Measurements from ENCODE around the gene SULT4A1.
"Not testable (repeated sequence)": the region's sequence is repeated elsewhere in the genome, so short reads cannot be mapped to it uniquely, and the experiment has no call there.

SULT4A1 gene

DNA sequence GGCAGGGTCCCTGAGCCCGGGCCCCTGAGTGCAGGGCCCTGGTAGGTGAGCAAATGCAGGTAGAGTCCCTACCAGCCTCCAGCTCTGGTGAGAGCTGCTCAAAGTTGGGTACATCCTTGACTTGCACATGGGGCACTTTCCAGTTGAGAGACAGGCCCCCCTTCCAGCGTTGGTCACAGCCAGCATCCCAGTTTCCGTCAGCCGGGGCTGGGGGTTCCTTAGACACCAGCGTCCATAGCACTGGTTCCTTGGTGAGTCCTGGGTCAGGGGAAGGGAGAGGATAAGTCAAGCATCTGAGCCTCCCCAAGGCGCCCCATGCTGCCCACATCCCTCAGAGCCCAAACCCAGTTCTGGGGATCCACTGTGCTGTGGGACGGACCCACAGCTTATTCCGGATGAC is 23.9 kb upstream of the SULT4A1 start:
- no peak for DNase-seq (ENCODE audit: low spot score)

DNA sequence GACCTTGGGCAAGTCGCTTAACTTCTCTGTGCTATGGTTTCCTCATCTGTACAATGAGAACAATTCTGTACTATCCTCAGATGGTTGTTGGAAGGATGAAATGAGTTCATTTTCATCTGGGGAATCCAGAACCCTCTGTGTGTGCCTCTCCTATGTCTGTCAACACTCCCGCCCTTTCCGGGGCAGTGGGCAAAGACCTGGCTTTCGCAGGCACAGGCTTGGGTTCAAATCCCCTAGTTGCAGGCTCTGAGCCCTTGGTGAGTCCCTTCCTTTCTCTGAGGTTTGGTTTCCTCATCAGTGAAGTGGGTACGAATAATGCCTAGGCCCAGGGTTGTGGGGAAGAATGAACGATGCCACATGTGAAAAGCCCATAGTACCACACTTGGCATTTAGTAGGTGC is 23.5 kb upstream of the SULT4A1 start:
- no peak for DNase-seq (ENCODE audit: low spot score)

DNA sequence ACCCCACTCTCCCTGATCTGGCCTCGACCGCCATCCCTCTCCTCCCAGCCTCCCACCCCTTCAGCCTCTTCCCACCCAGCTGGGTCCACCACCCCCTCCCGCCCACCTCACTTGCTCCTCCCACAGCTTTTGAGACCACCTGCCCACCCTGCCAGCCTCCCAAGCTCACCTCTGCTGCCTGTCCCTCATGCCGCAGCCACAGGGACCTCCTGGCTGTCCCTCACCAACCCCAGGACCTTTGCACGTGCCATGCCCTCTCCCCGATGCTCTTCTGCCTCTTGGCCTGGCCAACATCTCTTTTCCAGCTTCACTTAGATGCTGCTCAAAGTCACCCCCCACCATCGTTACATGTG is 23.0 kb upstream of the SULT4A1 start:
- DNase-seq (ENCODE audit: low spot score) = no peak

DNA sequence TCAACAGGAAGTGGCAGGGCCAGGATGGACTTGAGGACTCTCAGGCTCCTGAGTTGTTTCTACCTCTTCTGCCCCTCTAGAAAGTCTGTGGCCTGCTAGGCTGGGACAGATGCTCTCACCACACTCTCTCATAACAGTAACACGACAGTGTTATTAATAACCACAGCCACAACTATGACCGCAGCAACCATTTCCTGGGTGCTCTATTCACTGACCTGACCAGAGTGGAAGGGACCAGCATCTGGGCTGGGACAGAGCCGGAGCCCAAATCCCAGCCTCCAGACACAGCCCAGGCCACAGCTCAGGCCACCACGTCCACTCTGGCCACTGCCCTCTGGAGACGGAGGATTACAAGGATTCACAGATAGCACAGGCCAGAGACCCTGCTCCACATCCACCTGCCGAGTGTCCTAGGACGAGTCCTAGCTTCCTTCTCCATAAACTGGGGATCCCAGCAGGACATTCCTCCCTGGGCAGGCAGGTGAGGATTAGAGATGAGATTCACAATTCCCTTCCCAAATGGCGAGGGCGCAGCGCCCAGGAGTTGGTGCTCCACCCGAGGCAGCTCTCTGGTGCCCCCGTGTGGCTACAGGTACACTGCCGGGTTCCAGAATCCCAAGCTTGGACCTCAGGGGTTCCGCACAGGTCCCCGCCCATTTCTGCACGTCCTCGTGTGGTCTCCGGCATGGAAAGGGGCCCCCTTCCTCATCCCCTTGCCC is 22.4 kb upstream of the SULT4A1 start:
- peak; percentile 89 for DNase-seq (ENCODE audit: low spot score)

DNA sequence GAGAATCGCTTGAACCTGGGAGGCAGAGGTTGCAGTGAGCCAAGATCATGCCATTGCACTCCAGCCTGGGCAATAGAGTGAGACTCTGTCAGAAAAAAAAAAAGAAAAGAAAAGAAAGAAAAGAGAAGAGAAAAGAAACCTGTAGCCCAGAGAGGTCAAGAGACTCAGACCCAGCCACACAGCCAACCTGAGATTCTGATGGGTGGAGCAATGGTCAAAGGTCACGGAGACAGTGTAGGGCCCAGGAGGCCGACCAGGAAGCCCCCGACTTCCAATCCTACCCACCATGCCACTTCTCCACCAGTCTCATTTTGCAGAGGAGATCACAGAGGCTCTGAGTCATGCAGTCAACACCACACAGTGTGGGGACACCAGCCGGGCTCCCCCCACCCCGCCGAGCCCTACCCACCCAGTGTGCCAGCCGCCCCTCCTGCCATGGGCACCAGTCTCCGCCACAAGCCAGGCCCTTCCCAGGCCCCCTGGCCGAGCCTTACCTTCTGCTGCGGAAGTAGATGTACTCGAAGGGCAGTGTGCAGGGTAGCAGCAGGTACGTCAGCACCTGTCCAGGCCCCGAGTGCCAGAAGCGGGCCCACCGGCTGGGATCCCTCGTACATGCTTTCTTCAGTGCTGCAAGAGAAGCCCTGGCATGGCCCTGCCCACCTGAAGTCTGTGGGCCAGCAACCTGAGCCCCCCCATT is 21.6 kb upstream of the SULT4A1 start:
- DNase-seq (ENCODE audit: low spot score) = no peak

DNA sequence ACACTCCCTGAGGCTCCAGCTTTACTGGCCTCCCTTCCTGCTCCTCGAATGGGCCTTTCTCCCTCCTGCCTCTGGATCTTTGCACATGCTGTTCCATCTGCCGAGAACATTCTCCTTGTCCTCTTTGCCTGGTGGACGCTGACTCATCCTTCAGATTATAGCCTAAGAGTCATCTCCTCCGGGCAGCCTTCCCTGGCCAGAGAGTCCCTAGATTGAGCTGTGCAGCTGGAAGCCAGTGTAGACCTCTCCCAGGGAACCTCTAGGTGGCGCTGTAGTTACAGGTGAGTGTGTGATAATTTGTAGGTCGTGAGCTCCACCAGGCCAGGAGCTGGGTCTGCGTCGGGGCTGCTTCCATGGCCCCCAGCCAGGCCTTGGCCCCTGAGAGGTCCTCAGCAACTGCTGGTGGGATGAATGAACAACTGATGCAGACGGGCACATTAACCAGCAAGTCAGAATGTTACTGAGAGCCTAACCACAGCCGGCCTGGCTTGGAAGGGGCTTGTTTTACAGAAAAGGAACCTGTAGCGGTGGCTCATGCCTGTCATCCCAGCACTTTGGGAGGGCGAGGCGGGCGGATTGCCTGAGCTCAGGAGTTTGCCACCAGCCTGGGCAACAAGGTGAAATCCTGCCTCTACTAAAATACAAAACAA is 20.8 kb upstream of the SULT4A1 start:
- DNase-seq (ENCODE audit: low spot score) = peak; percentile 93

DNA sequence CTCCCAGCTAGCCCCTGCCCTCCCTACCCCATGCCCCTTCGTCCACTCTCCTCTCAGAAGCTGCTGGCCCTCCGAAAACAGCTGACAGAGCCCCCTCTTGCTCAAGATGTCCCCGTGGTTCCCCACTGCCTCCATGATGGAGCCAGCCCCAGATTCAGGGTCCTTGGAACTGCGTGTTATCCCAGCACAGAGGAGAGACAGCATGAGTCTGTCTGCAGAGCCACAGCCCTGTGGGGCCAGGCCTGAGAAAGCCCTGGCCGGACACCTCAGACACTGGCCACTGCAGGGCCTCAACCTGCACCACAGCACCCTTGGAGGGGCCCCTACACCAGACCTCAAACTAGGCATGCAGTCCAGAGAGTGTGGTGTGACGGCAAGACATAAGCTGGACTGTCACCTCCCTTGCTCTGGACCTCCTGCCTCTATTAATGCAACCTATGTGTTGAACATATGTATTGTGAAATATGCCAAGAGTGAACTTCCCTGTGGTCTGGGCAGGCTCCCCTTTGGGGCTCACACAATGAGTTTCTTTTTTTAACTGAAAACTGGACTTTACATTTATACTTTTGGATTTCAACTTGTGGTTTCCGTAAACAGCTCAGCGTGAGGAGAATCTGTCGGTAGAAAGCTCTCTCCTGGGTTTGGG is 19.9 kb upstream of the SULT4A1 start:
- DNase-seq (ENCODE audit: low spot score) = no peak

DNA sequence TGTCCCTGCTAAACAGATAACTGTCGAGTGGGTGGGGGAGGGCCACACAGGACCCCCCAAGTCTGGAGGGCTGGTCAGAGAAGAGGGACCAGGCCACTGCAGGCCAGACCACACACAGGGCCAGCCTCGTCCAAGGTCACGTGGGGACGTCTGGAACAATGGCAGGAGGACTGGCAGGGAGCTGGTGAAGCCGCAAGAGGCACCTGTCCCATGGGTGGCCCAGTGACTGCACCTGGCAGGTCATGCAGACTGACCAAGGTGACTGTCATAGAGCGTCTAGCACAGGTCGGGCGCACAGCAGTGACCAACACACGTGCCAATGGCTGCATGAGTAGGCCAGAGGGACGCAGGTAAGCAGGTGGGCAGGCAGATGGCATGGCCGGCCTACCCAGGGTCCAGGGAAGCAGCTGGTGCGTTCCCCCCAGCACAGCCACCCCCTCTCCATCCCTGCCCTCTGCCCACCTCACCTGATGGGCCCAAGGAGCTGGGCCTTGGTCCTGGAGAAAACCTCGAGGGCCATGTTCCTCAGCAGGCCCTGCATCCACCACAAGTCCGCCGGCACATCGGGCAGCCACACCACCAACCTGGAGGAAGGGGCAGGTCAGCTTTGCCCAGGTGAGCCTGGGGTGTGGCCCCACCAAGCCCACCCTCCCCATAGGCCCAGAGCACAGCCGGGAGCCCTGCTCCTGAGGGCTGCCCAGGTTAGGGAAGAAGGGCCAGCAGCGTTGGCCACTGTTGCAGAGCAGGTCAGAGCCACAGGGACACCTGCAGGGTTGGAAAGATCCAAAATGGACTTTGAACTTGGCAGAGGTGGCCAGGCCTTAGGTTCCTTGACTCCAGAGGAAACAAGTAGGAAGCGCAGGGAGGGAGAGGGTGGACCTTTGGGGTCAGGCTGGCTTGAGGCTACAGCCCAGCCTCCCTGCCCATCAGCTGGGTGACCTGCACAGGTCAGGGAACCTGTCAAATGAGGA is 19.1 kb upstream of the SULT4A1 start:
- no peak for DNase-seq (ENCODE audit: low spot score)

DNA sequence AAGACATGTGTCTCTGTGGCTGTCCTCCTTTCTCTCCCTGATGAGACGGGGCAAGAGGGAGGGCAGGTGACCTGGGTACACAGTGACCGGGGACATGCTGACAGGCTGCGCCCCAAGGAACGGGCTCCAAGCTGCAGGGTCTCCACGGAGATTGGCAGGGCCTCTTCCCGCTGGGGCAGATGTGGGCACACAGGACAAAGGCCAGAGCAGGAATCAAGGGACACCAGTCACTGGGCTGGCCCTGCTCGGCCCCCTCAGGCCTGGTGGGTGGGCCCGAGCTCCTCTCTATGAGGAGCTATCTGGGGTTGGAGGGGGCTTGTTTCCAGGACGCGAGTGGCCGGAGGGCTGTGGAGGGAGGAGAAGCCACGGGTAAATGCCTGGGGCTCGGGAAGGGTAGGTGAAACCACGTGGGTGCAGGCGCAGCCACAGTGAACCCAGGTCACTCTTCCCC is 18.3 kb upstream of the SULT4A1 start:
- no peak for DNase-seq (ENCODE audit: low spot score)

DNA sequence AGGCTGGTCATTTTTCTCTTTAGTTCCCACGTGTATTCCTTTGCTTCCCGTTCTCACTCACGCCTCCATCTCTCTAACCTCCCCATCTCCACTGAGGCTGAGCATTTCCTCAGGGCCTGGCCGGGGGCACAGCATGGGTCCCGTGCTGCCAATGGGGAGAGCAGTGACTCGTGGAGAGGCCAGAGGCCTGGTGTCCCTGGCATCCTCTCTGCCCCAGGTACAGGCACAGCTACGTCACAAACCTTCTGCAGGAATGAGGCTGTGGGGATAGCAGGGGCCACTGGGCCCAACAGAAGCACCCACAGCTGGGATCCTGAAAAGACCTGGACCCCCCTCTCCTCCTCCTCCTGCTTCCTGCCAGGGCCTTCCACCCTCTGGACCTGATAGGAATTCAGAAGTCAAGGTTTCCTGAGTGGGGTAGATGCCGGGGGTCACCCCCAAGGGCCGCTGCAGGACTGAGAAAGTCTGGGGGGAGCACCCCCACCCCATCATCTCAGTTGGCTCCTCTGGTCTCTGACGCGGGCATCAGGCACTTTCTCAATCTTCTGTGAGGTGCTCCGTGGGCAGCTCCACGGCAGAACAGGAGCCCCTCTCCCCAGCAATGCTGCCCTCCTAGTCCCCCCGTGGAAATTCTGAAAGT is 17.7 kb upstream of the SULT4A1 start:
- no peak for DNase-seq (ENCODE audit: low spot score)

DNA sequence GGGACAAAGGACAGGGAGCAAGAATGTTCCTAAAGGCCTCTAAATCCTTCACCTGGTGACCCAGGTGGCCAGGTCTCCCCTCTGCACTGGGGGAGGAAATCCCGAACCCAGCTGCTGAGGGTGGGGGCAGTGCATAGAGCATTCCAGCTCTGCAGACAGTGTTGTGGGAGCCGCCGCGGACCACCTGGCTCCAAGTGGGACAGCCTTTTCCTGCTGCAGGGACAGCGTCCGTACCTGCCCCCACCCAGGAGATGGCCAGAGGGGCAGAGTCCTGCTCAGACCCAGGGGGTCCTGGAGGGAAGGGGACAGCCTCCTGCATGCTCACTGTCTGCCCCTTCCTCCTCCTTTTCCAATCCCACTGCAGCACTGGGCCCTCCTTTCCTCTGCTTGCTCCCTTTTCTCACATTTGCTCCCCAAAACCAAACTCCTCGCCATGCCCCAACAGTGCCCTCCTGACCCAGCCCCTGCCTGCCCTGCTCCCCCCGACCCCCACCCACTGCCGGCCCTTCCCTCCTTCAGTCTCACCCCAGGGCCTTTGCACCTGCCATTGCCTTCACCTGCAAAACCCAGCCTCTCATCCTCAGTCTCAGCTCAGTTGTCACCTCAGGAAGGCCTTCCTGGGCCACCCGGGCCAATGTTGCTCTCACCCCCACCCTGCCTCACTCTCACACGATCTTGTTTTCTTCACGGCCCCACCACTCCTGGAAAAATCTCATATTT is 16.7 kb upstream of the SULT4A1 start:
- no peak for DNase-seq (ENCODE audit: low spot score)

DNA sequence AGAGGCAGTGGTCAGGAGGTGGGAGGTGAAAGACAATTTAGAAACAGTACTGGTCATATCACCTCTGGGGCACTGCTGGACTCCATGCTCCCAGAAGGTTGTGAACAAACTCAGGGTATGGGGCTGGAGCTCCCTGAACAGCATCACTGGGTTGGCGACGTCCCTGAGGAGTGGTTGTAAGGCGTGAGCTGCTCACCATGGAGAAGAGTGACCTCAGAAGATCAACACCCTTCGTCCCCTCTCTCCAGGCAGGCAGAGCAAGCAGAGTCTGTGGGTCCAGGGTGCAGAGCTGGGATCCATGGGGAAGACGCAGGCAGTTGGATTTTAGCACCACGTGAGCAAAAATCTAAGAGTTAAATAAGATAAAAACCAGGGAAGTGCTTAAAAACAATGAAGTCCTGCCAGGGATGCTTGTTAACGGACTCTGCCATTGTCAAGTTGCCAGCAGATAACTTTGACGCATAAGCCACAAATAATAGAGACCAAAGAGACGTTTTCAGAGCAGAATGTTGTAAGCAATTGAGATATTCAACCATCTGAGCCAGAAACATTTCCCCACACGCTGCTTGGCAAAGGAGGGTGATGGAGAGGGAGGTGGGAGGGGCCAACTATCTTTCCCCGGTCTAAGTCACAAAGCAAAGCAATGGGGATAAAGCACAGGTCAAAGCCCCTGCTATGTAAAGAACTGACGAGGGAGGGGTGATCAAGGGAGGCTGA is 15.9 kb upstream of the SULT4A1 start:
- DNase-seq (ENCODE audit: low spot score) = no peak

DNA sequence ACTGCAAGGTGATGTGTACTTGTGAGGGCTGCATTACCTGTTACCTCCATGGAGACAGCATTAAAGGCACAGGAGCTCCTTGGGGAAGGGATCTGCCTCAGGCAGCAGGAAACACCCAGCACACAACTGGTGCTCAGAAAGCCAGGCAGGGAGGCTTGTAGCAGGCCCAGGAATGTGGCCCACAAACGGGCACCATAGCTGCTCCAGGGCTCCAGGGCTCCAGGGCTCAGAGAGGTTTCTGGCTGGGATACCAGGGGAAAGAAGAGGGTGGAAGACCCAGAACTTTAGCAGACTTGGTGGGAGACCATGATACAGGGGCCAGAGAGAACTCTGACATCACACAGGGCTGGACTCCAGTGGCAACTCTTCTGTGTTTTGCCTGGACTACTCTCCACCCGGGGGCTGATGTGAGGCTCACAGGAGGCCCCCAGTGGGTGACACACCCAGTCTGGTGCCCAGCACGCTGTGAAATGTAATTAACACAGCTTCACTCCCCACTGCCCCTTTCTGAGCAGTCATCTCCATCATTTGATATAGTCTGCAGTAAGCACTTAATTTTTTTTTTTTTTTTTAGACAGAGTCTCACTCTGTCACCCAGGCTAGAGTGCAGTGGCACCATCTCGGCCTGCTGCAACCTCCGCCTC is 14.7 kb upstream of the SULT4A1 start:
- DNase-seq (ENCODE audit: low spot score) = no peak

DNA sequence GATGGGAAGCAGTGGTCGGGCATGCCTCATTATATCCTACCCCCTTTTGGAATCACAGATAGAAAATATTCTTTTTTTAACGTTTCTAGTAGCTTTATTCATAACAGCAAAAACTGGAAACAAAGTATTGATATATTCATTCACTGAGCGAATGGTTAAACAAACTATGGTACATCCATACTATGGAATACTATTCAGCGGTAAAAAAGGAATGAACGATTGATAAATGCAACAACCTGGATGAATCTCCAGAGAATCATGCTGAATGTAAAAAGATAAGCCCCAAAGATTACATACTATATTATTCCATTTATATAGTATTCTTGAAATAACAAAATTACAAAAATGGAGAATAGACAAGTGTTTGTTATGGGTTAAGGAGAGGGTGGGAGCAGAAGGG is 7.5 kb upstream of the SULT4A1 start:
- no peak for DNase-seq (ENCODE audit: low spot score)

DNA sequence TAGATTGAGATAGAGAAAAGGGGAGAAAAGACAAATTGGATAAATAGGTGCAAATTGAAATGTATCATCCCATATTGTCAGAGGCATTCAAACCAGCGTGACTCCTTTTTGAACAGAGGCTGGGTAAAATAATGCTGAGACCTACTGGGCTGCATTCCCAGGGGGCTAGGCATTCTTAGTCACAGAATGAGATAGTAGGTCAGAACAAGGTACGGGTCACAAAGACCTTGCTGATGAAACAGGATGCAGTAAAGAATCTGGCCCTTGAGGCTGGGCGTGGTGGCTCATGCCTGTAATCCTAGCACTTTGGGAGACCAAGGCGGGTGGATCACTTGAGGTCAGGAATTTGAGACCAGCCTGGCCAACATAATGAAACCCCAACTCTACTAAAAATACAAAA is 6.7 kb upstream of the SULT4A1 start:
- not testable (repeated sequence) for DNase-seq (ENCODE audit: low spot score)

DNA sequence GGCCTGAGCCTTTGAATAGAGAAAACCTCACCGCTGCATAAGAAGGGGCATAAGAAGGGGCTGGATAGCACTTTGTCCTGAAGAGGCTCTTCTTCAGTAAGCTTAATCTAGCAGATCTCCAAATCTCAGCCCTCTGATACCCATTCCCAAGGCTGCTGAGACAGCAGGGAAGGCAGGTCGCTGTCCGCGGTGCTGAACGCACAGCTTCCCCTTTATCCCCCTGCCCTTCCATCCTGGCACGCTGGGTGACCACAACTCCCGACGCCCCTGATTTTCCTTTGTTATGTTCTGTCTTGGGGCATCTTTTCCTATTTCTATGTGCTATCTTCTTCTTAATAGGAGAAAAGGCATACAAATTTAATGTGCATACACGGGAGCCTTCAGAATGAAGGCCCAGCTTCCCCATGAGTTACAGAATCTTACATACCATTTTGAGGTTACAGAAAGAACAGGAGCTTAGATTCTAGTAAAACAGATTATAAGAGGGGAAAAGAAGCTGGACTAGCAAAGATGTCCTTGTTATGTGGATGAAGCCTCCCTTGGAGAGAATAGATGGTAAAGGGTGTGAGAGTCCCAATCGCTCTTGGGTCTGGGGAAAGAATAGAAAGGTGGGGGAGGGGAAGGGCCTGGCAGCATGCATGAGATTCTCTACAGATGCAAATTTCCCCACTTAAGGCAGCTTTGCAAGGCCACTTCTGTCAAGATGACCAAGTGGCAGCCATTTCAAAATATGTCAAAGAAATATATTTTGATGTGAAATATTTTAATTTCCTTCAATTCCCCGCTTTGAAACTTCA is 5.7 kb upstream of the SULT4A1 start:
- DNase-seq (ENCODE audit: low spot score) = peak; percentile 83

DNA sequence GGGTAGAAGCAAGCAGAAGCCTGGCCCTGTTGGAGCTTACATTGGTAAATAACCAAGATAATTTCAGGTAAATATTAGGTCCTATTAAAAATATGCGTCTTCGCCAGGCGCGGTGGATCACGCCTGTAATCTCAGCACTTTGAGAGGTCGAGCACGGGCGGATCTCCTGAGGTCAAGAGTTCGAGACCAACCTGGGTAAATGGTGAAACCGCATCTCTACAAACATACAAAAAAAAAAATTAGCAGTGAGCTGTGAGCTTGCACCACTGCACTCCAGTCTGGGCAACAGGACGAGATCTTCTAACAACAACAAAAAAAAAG is 529 bp upstream of the SULT4A1 start:
- no peak for DNase-seq (ENCODE audit: low spot score)

DNA sequence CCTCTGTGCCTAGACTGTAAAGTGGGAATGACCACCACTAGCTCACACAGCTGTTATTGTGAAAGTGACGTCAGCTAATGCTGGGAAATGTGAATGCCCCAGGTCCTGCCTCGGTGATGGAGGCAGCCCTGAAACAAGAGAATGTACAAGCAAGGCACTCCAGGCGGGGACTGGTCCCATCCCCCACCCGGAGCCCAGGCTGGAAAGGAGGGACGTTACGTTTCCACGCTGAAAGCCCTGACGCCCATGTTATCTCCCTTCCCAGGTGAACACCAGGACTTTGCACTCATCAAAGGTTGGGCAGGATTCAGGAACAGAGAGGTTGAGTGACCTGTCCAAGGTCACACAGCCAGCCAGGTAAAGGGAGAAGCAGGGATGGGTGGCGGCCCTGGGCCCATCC is 784 bp downstream of the SULT4A1 start:
- DNase-seq (ENCODE audit: low spot score) = no peak

DNA sequence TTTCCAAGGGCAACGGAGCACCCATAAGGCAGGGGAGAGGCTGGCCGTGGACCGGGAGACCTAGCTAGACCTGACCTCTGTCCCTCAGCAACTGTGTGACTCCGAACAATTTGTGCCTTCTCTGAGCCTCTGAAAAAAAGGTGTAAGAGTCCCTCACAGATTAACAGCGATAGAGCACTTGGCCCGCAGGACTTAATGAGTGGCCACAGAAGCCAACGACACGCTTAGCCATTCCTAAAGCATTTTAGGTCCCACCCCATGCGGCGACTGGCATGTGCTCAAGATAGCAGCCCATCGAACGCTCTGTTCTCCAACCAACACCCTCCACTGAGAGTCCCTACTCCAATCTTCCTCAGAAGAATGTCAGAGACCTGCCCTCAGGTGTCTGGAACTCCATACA is 1.5 kb downstream of the SULT4A1 start:
- DNase-seq (ENCODE audit: low spot score) = no peak

Measured in iPS-NIHi11 (cell line).